ENCODE results near the gene RER1.
"Not testable (repeated sequence)": the region's sequence is repeated elsewhere in the genome, so short reads cannot be mapped to it uniquely, and the experiment has no call there.

RER1 gene

GRCh38 chr1:2438641-2439040, 47.0 kb downstream of the RER1 start:
- H3K36me3 ChIP-seq (replicated peaks; ENCODE audit: insufficient read depth, low read length): no peaks in the 10 kb centered on the region
- H3K9me2 ChIP-seq (replicated peaks; ENCODE audit: insufficient read depth, low read length): no peaks in the 10 kb centered on the region
- peaks cover 12% of the 10 kb centered on the region for H3K4me1 ChIP-seq (ENCODE audit: low read length)
- no peak overlapping the region for H3K4me3 ChIP-seq (ENCODE audit: low read length)
- no peak for DNase-seq
- no peaks in the 10 kb centered on the region for H3K79me2 ChIP-seq (ENCODE audit: low read length)
- H3K9me3 ChIP-seq (replicated peaks; ENCODE audit: insufficient read depth, low read length): no peaks in the 10 kb centered on the region
- peaks cover 70% of the 10 kb centered on the region for H3K27me3 ChIP-seq (replicated peaks; ENCODE audit: insufficient read depth, low read length)
- H3K9ac ChIP-seq (ENCODE audit: low read length): no peak overlapping the region
- no peak overlapping the region for H3K27ac ChIP-seq (ENCODE audit: low read length)
- no peak overlapping the region for H3K4me2 ChIP-seq (ENCODE audit: low read depth, low read length)
- no peak overlapping the region for H2AFZ ChIP-seq (ENCODE audit: low read length)
- TF ChIP-seq EZH2phosphoT487 (IDR thresholded peaks at IDR 0.05; ENCODE audit: low read length): no peak
- no peak for TF ChIP-seq EZH2 (optimal IDR thresholded peaks at IDR 0.05; ENCODE audit: low read depth, low read length)
- TF ChIP-seq, protein P1, sequence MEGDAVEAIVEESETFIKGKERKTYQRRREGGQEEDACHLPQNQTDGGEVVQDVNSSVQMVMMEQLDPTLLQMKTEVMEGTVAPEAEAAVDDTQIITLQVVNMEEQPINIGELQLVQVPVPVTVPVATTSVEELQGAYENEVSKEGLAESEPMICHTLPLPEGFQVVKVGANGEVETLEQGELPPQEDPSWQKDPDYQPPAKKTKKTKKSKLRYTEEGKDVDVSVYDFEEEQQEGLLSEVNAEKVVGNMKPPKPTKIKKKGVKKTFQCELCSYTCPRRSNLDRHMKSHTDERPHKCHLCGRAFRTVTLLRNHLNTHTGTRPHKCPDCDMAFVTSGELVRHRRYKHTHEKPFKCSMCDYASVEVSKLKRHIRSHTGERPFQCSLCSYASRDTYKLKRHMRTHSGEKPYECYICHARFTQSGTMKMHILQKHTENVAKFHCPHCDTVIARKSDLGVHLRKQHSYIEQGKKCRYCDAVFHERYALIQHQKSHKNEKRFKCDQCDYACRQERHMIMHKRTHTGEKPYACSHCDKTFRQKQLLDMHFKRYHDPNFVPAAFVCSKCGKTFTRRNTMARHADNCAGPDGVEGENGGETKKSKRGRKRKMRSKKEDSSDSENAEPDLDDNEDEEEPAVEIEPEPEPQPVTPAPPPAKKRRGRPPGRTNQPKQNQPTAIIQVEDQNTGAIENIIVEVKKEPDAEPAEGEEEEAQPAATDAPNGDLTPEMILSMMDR (IDR thresholded peaks at IDR 0.05; ENCODE audit: low read length): no peak
- no peaks in the 10 kb centered on the region for H4K20me1 ChIP-seq (ENCODE audit: insufficient read depth, low read length)
- no peaks in the 10 kb centered on the region for H3F3A ChIP-seq (ENCODE audit: insufficient read depth, low read length)

- Histone ChIP-seq H3K9ac (ENCODE audit: low read length) (no peak overlapping the region), H3K27me3 (replicated peaks; ENCODE audit: insufficient read depth, low read length) (peaks cover 68% of the 10 kb centered on the region), H3K27ac (ENCODE audit: low read length) (no peak overlapping the region)
Measured at GRCh38 chr1:2439369-2439768, 47.7 kb downstream of the RER1 start.

DNA sequence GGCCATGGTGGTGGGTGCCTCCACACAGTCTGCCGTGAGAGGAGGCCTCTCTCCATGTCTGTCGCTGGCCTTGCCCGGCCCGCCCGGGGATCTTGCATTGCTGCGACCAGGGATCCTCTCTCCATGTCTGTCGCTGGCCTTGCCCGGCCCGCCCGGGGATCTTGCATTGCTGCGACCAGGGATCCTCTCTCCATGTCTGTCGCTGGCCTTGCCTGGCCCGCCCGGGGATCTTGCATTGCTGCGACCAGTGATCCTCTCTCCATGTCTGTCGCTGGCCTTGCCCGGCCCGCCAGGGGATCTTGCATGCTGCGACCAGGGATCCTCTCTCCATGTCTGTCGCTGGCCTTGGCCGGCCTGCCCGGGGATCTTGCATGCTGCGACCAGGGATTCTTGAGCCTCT, 48.7 kb downstream of the RER1 start:
- H3K4me1 ChIP-seq (ENCODE audit: low read length): peaks cover 12% of the 10 kb centered on the region
- not testable (repeated sequence) for DNase-seq; H3K9ac ChIP-seq (ENCODE audit: low read length); H3K27ac ChIP-seq (ENCODE audit: low read length); H3K36me3 ChIP-seq (replicated peaks; ENCODE audit: insufficient read depth, low read length); H2AFZ ChIP-seq (ENCODE audit: low read length); H3K9me3 ChIP-seq (replicated peaks; ENCODE audit: insufficient read depth, low read length); H3K9me2 ChIP-seq (replicated peaks; ENCODE audit: insufficient read depth, low read length); H4K20me1 ChIP-seq (ENCODE audit: insufficient read depth, low read length); H3K79me2 ChIP-seq (ENCODE audit: low read length); H3K4me3 ChIP-seq (ENCODE audit: low read length); H3F3A ChIP-seq (ENCODE audit: insufficient read depth, low read length)
- H3K4me2 ChIP-seq (ENCODE audit: low read depth, low read length): peak overlapping the region; percentile 9; the same call in 1 of the 2 replicates
- H3K27me3 ChIP-seq (replicated peaks; ENCODE audit: insufficient read depth, low read length): peaks cover 68% of the 10 kb centered on the region

More at GRCh38 chr1:2439369-2439768, 47.7 kb downstream of the RER1 start:
- TF ChIP-seq, protein P1 (IDR thresholded peaks at IDR 0.05; ENCODE audit: low read length): no peak
- TF ChIP-seq EZH2phosphoT487 (IDR thresholded peaks at IDR 0.05; ENCODE audit: low read length) (no peak), EZH2 (optimal IDR thresholded peaks at IDR 0.05; ENCODE audit: low read depth, low read length) (no peak)
- peaks cover 12% of the 10 kb centered on the region for H3K4me1 ChIP-seq (ENCODE audit: low read length)
- H3K79me2 ChIP-seq (ENCODE audit: low read length): no peaks in the 10 kb centered on the region
- no peaks in the 10 kb centered on the region for H4K20me1 ChIP-seq (ENCODE audit: insufficient read depth, low read length)
- H3F3A ChIP-seq (ENCODE audit: insufficient read depth, low read length): no peaks in the 10 kb centered on the region
- peak; percentile 24 for DNase-seq
- H3K4me2 ChIP-seq (ENCODE audit: low read depth, low read length): peak overlapping the region; percentile 49; the same call in 1 of the 2 replicates
- H3K4me3 ChIP-seq (ENCODE audit: low read length): no peak overlapping the region
- no peaks in the 10 kb centered on the region for H3K36me3 ChIP-seq (replicated peaks; ENCODE audit: insufficient read depth, low read length)
- H2AFZ ChIP-seq (ENCODE audit: low read length): peak overlapping the region; percentile 48; the same call in 1 of the 2 replicates
- no peaks in the 10 kb centered on the region for H3K9me2 ChIP-seq (replicated peaks; ENCODE audit: insufficient read depth, low read length)
- no peaks in the 10 kb centered on the region for H3K9me3 ChIP-seq (replicated peaks; ENCODE audit: insufficient read depth, low read length)

DNA sequence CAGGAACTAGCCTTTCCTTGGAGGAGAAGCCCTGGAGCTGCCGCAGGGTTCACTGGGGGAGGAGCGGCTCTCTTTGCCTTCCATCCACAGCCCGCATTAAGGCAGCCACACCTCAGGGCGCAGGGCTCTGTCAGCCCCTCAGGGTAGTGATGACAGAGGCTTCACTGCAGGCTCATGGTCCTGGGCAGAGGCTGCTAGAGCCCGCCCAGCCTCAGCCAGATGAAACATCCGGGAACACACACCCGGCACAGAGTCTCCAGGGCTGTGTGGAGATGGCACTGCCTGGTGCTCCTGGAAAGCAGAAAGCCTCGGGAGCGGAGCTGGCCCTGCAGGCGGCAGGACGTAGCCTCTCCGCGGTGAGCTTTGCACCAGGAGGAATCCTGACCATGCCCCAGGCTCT, 50.1 kb downstream of the RER1 start:
- no peak for DNase-seq
- H4K20me1 ChIP-seq (ENCODE audit: insufficient read depth, low read length): no peaks in the 10 kb centered on the region
- no peaks in the 10 kb centered on the region for H3K9me3 ChIP-seq (replicated peaks; ENCODE audit: insufficient read depth, low read length)
- H3K4me1 ChIP-seq (ENCODE audit: low read length): peaks cover 12% of the 10 kb centered on the region
- no peaks in the 10 kb centered on the region for H3K9me2 ChIP-seq (replicated peaks; ENCODE audit: insufficient read depth, low read length)
- H3F3A ChIP-seq (ENCODE audit: insufficient read depth, low read length): no peaks in the 10 kb centered on the region
- TF ChIP-seq EZH2 (optimal IDR thresholded peaks at IDR 0.05; ENCODE audit: low read depth, low read length): no peak
- TF ChIP-seq, protein P1 (IDR thresholded peaks at IDR 0.05; ENCODE audit: low read length): no peak
- TF ChIP-seq EZH2phosphoT487 (IDR thresholded peaks at IDR 0.05; ENCODE audit: low read length): no peak
- H3K9ac ChIP-seq (ENCODE audit: low read length): no peak overlapping the region
- no peak overlapping the region for H2AFZ ChIP-seq (ENCODE audit: low read length)
- no peak overlapping the region for H3K4me2 ChIP-seq (ENCODE audit: low read depth, low read length)
- no peaks in the 10 kb centered on the region for H3K36me3 ChIP-seq (replicated peaks; ENCODE audit: insufficient read depth, low read length)
- no peaks in the 10 kb centered on the region for H3K79me2 ChIP-seq (ENCODE audit: low read length)
- H3K27me3 ChIP-seq (replicated peaks; ENCODE audit: insufficient read depth, low read length): peaks cover 71% of the 10 kb centered on the region
- no peak overlapping the region for H3K27ac ChIP-seq (ENCODE audit: low read length)
- no peak overlapping the region for H3K4me3 ChIP-seq (ENCODE audit: low read length)
